Activated T-helper 1 cell treated with Interleukin-2 at 50 U/mL for 16 hours (primary cell): ENCODE data around the gene ENAH.
"Not testable (repeated sequence)": the region's sequence is repeated elsewhere in the genome, so short reads cannot be mapped to it uniquely, and the experiment has no call there.

Experiments
- DNase-seq: peaks from one replicate; pipeline ENCODE4 v3.0.0-alpha.2; 2020; ENCODE audit warnings: low read depth

The ENAH gene

DNA sequence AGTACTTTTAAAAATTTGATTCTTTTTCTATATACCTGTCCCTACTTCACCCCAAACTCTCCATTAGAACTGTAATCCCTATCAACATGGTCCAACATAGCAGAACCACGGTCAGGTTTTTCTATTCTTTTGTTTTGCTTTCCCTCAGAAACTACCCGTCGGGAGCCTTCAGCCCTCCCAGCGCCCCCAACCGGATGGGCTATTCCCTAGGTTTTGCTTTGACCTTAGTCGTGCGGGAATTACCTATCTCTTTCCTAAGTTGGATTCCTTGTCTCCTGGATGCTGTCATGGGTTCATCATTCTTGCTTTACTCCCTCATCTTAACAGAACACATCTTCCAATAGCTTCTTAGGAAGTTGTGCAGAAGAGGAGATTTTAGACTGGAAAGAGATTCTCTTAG lies 127.5 kb downstream of the ENAH start:
- DNase-seq = no peak

GRCh38 chr1:225524570-225524969 lies 128.4 kb downstream of the ENAH start:
- no peak for DNase-seq

DNA sequence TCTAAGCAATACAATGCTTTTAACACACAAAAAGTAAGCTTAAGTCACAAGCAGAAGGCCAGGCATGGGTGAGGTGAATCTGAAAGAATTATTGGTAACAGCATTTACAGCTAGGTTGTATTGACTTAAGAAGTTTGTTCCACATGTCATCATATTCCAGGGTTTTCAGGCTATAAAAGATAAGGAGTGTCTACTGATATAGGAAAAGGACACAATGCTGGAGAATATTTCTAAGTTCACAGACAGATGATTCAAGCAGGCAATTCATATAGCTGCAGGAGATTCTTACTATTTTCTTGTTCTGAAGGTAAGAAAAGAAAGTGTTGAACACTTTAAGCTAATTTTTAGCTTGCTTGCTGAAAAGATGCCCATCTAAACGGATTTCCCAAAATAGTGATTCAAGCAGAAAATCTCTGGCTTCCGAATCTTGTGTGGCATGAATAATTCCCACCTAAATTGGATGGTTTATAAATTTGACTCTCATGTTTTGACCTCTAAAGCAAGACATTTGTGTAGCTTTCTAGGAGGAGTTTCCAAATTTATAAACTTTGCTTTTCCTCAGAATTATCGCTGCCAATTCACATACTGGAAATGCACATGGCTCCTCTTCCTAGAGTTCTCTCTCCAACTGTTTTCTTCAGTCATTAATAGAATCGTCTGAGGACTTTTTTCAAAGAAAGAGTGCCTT lies 129.5 kb downstream of the ENAH start:
- no peak for DNase-seq

DNA sequence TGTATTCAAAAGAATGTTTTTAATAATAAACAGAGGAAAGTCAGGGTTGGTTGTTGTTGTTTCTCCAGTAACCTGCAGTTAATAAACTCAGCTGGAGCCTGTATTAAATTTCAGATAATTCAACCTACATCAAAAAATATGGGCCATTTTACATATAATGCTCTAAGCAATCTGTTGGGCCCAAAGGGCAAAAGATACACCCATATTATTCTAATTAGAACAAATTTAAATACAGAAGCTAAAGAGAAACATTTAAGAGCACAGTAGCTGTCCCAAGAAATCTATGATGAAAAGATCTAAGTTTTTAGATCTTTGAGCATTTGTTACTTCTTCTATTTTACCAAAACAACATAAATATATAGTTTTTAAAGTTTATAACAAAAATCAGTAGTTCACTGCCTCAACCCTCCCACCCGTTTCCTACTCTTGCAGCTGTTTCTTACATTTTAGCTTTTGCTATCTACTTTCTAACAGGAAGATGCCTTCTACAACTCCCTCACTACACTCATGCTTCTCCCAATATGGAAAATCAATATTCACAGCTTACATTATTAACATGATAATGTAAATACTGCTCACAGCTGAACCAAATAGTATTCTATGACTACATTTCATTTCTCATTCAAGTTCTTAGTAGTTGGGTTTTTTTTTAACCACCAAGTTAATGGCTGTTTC lies 130.2 kb downstream of the ENAH start:
- no peak for DNase-seq

DNA sequence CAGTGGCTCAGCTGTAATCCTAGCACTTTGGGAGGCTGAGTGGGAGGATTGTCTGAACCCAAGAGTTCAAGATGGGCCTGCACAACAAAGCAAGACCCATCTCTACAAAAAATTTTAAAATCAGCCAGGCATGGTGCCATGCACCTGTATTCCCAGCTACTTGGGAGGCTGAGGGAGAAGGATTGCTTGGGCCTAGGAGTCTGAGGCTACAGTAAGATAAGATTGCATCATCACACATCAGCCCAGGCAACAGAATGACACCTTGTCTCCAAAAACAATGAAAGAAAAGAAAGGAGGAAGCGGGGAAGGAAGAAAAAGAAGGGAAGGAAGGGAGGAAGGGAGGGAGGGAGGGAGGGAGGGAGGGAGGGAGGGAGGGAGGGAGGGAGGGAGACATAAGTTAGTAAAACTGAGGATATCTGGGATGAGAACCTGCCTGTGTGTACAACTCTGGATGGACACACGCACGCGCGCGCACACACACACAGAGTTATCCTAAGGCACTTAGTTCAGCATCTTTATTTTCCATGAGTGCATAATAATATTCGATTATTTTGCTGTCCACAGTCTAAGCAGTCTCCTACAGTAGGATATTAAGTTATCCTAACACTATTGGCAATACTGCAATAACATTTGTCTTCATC lies 132.2 kb downstream of the ENAH start:
- DNase-seq = no peak

GRCh38 chr1:225519166-225519863 lies 133.6 kb downstream of the ENAH start:
- DNase-seq = no peak

DNA sequence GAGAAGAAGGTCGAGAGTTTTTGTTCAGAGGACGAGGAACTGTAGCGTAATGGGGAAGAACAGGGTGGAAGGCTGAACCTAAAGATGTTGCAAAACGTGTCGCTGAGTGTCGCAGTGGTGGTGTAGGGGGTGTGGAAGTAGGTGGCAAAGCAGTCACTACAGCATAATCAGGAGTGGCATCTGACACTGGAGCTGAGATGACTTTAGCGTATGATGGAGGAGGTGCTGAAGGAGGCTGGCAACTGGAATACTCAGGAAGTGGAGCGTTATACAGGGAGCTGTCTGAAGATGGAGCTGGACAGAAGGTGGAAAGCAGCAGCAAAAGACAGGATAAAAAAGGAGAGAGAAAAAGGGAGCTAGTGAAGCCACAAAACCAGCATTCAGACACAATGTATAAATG lies 135.2 kb downstream of the ENAH start:
- DNase-seq = no peak

DNA sequence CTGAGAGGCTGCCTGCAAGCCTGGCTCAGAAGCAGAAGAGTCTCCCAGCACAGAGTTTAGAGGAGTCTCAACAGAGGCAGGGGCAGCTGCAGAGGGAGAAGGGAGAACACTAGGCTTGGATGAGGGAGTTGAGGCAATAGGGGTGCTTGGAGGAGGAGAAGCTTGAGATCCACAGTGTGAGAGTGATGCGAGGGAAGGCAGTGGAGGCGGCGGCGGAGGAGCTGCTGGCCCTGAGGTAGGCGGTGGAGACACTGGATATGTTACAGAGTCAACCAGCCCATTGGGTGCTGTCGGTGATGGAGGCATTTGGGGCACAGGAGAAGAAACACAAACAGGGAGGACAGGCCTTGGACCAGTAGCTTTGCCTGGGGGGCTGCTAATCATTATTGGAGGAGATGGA lies 135.7 kb downstream of the ENAH start:
- no peak for DNase-seq

DNA sequence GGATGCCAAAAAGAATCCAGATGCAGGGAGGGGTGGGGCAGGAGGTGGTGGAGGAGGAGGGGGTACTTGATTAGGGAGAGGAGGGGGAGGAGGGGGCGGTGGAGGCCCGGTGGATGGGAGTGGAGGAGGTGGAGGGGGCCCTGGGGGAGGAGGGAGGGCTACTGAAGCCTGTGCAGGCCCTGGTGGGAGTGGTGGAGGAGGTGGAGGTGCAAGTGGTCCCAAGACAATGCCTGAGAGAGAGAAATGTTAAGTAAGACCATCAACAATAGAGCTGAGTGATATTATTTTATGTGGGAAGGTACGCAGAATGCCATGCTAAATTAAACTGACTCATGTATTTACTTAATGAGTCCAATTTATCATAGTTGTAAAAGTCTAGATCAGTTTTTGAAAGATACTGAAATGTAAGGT lies 138.2 kb downstream of the ENAH start:
- DNase-seq = no peak

DNA sequence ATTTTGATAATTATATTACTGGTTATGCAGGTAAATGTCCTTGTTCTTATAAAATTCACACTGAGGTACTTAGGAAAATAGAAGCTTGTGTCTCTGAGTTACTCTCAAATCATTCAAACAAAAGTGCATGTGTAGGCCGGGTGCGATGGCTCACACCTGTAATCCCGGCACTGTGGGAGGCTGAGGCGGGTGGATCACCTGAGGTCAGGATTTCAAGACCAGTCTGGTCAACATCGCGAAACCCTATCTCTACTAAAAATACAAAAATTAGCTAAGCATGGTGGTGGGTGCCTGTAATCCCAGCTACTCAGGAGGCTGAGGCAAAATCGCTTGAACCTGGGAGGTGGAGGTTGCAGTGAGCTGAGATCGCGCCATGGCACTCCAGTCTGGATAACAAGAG lies 139.3 kb downstream of the ENAH start:
- not testable (repeated sequence) for DNase-seq

GRCh38 chr1:225511828-225512381 lies 141.0 kb downstream of the ENAH start:
- DNase-seq = no peak

DNA sequence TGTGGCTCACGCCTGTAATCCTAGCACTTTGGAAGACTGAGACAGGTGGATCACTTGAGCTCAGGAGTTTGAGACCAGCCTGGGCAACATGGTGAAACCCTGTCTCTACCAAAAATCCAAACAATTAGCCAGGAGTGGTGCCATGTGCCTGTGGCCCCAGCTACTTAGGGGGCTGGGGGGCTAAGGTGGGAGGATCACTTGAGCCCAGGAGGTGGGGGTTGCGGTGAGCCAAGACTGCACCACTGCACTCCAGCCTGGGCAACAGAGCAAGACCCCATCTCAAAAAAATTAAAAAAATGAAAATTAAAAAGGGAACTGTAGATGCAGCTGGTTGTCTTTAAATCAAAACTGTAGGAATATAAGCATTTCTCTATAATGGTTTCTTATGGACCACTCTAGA lies 142.2 kb downstream of the ENAH start:
- not testable (repeated sequence) for DNase-seq

GRCh38 chr1:225509770-225510169 lies 143.2 kb downstream of the ENAH start:
- no peak for DNase-seq

DNA sequence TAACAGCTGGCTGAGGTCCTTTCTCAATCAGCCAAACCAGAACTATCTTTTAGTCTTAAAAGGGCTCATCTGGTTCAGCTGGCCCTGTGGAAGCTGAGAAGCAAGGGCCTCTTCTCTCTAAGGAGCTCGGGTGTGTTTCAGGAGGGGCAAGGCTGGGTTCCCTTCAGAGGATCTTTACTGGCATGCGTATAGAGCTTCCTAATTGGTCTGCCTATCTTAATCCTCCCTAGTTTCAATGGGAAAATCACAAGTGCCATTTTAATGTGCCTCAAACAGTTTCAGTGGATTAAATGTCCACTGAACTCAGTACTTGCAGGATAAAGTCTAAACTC lies 143.6 kb downstream of the ENAH start:
- no peak for DNase-seq

DNA sequence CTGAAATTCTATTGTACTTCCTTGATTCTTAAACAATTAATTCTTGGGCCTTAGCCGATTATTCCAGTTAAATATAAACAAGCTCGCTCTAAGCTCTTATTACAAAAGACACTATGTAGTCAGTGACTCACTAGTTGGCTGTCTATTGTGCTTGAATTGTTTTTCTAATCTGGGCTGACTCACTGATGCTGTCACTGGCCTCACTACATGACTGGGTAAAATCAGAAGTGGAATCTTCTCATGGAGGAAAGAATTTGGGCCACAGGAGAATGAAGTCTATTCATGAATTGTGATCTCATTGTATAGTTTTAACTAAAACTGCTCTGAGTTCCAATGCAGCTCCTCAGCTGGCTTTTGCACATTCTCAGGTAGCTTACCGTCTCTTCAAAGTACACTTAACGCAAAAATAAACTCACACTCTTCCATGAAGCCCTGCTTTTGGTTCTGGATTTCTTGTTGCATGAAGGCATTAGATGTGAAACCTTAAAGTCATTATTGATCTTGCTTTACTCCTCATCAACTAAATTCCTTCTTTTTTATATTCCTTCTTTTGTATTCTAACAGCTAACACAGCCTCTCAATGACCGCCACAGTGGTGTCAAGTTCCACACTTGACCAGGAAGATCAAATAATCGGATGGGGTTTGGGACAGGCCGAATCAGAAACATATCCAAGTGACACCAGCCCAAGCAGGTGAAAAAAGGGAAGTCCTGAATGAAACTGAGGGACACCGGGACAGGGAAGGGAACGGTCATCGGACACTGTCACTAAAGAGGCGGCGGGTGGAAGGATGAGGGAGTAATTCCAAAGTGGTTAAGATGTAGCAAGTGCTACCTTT lies 144.2 kb downstream of the ENAH start:
- no peak for DNase-seq

DNA sequence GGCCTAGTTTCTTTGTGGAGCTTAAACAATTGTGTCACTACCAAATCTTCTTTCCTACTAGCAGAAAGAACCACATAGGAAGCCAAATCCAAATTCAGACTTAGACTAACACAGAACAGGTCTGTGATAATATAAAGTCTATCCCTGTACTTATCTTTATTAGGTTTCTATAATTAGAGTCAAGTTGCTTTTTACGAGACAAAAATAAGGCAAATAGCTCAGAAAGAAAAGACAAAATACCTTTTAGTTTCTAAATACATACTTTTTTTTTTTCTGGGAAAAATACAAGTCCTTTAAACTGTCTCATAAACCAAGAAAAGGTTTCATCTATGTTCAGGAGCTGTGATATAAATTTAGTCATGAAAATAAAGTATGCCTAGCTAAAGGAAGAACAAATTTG lies 146.2 kb downstream of the ENAH start:
- DNase-seq = no peak

GRCh38 chr1:225504776-225505175 lies 148.1 kb downstream of the ENAH start:
- no peak for DNase-seq

DNA sequence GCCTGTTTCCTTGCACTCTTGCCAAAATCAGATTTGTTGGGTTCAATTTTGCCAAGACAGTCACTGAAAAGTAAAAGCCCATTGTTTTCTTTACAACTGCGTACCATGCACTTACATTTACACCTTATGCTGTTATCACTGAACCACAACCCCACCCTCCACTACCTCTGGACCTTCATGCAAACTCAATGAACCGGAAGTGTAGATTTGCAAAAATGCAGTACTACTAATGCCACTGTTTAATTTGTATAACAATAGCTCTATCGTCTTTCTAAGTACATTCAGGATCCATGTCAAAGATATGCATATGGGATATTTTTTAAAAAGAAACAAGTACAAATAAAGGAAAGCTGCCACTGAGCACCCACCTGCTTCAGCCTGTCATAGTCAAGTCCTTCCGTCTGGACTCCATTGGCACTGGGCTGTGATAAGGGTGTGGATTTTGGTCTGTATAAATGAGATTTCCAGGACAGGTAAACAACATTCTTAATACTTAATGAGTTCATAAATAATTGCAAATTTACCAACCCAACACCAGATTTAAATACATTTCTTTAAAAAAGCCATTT lies 152.2 kb downstream of the ENAH start:
- no peak for DNase-seq

GRCh38 chr1:225498549-225499136 lies 154.3 kb downstream of the ENAH start:
- no peak for DNase-seq

- no peak for DNase-seq
These were observed 158.0 kb downstream of the ENAH start for GRCh38 chr1:225494789-225495359.
